Skeletal muscle satellite cell (primary cell): ENCODE measurements around the gene VIT.
"Not testable (repeated sequence)": the region's sequence is repeated elsewhere in the genome, so short reads cannot be mapped to it uniquely, and the experiment has no call there.

Source experiments
- H3K27me3 ChIP-seq: 2 replicates; pipeline ENCODE4 v1.7.0; 2013; ENCODE audit warnings: low read length; ENCODE audit not compliant: control insufficient read depth, insufficient read depth
- H3K36me3 ChIP-seq: 2 replicates; pipeline ENCODE4 v1.7.0; 2013; ENCODE audit warnings: mild to moderate bottlenecking, control low read depth, low read length; ENCODE audit not compliant: insufficient read depth
- H3K4me1 ChIP-seq: 2 replicates; pipeline ENCODE4 v1.7.0; 2013; ENCODE audit warnings: low read length; ENCODE audit not compliant: control insufficient read depth, insufficient read depth
- H3K4me2 ChIP-seq: 2 replicates; pipeline ENCODE4 v1.7.0; 2013; ENCODE audit warnings: mild to moderate bottlenecking, low read length
- H3K4me3 ChIP-seq: 2 replicates; pipeline ENCODE4 v1.7.0; 2013; ENCODE audit warnings: low read length
- H3K9ac ChIP-seq: 2 replicates; pipeline ENCODE4 v1.7.0; 2013; ENCODE audit warnings: mild to moderate bottlenecking, low read depth, low read length, moderate library complexity
- H3K9me3 ChIP-seq: replicated peaks from 2 replicates; pipeline ENCODE4 v1.7.0; 2013; ENCODE audit warnings: mild to moderate bottlenecking, control low read depth, low read length

VIT gene

DNA sequence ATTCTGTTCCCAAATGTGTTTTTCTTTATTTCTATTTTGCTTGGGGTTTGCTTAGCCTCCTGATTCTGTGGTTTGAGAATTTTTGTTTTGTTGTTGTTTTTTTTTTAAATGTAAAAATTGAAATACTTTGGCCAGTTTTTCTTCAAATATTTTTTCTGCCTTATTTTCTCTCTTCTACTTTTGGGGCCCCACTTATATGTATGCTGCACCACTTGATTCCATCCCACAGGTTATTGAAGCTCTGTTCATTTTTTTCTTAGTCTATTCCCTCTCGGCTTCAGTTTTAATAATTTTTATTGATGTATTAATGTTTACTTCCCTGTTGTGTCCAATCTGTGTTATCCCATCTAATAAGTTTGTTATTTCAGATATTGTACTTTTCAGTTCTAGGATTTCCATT, 17.7 kb upstream of the VIT start:
- H3K9me3 ChIP-seq: no peaks in the 10 kb centered on the region
- peaks cover 11% of the 10 kb centered on the region for H3K4me1 ChIP-seq
- no peaks in the 10 kb centered on the region for H3K36me3 ChIP-seq
- no peak overlapping the region for H3K9ac ChIP-seq
- H3K27me3 ChIP-seq: no peaks in the 10 kb centered on the region
- H3K4me3 ChIP-seq: no peak overlapping the region
- no peak overlapping the region for H3K4me2 ChIP-seq

DNA sequence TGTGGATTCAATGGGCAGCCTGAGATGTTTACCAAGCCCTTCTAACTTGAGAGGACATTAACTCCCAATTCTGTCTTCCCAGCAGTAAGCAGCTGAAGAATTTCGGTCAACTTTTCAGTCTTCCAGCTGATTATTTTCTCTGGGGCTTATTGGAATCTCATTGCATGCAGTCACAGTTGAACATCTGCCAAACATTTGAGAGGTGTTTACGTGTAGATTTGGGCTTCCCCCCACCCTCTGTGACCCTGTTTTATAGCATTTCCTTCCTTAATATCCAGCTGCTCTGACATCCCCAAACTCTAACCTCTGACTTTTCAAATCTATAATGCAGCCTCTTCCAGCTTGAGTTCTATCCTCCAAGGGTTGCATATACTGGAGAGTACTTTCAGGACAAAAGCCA, 16.5 kb upstream of the VIT start:
- no peak overlapping the region for H3K9ac ChIP-seq
- no peaks in the 10 kb centered on the region for H3K9me3 ChIP-seq

DNA sequence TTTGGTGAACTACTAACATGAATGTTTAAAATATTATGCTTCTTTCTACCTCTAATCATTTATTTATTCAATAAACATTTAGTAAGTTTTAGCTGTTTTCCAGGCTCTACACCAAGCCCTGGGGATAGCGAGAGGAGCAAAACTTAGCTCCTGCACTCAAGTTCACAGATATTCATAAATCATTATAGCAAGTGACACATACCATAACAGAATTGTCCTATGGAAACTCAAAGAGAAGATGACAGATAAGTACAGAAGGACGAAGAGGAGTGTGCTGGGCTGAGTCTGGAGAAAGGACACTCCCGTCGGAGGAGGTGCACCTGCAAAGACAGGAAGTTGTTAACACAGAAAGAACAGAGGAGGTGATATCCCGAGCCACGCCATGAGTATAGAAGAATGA, 13.9 kb upstream of the VIT start:
- Histone ChIP-seq H3K4me3 (no peak overlapping the region), H3K36me3 (no peaks in the 10 kb centered on the region), H3K9me3 (no peaks in the 10 kb centered on the region), H3K4me2 (no peak overlapping the region), H3K27me3 (no peaks in the 10 kb centered on the region), H3K9ac (no peak overlapping the region), H3K4me1 (peaks cover 10% of the 10 kb centered on the region)

More for the DNA sequence above, 16.5 kb upstream of the VIT start:
- H3K4me1 ChIP-seq: peaks cover 11% of the 10 kb centered on the region
- no peak overlapping the region for H3K4me2 ChIP-seq
- H3K27me3 ChIP-seq: no peaks in the 10 kb centered on the region
- H3K36me3 ChIP-seq: no peaks in the 10 kb centered on the region
- H3K4me3 ChIP-seq: no peak overlapping the region

DNA sequence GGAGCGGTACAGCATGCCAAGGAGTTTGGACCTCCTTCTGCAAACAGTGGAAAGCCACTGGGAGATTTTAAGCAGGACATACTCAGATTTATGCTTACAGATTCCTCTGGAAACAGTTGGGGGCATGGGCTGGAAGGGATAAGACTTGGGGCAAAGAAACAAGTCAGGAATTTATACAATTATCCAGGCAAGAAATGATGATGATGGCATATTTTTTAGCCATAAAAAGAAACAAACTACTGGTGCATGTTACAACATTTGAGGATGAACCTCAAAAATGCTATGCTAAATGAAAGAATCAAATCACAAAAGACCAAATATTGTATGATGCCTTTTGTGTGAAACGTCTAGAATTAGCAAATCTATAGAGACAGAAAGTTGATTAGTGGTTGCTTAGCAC, 13.5 kb upstream of the VIT start:
- H3K4me2 ChIP-seq: no peak overlapping the region
- no peaks in the 10 kb centered on the region for H3K9me3 ChIP-seq
- H3K27me3 ChIP-seq: no peaks in the 10 kb centered on the region
- H3K4me3 ChIP-seq: no peak overlapping the region
- no peak overlapping the region for H3K9ac ChIP-seq
- peaks cover 6% of the 10 kb centered on the region for H3K4me1 ChIP-seq
- H3K36me3 ChIP-seq: no peaks in the 10 kb centered on the region

DNA sequence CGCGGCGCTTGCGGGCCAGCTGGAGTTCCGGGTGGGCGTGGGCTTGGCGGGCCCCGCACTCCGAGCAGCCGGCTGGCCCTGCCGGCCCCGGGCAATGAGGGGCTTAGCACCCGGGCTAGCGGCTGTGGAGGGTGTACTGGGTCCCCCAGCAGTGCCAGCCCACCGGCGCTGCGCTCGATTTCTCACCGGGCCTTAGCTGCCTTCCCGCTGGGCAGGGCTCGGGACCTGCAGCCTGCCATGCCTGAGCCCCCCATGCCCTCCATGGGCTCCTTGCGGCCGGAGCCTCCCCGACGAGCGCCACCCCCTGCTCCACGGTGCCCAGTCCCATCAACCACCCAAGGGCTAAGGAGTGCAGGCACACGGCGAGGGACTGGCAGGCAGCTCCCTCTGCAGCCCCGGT, 8.2 kb upstream of the VIT start:
- not testable (repeated sequence) for H3K9me3 ChIP-seq, H3K9ac ChIP-seq, H3K36me3 ChIP-seq, H3K4me2 ChIP-seq, H3K27me3 ChIP-seq, H3K4me1 ChIP-seq, H3K4me3 ChIP-seq

DNA sequence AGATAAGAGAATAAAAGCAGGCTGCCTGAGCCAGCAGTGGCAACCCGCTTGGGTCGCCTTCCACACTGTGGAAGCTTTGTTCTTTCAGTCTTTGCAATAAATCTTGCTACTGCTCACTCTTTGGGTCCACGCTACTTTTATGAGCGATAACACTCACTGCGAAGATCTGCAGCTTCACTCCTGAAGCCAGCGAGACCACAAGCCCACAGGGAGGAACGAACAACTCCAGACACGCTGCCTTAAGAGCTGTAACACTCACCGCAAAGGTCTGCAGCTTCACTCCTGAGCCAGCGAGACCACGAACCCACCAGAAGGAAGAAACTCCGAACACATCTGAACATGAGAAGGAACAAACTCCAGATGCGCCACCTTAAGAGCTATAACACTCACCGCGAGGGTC, 7.5 kb upstream of the VIT start:
- H3K9ac ChIP-seq, H3K4me2 ChIP-seq, H3K27me3 ChIP-seq, H3K9me3 ChIP-seq, H3K4me3 ChIP-seq, H3K4me1 ChIP-seq, H3K36me3 ChIP-seq: not testable (repeated sequence)

DNA sequence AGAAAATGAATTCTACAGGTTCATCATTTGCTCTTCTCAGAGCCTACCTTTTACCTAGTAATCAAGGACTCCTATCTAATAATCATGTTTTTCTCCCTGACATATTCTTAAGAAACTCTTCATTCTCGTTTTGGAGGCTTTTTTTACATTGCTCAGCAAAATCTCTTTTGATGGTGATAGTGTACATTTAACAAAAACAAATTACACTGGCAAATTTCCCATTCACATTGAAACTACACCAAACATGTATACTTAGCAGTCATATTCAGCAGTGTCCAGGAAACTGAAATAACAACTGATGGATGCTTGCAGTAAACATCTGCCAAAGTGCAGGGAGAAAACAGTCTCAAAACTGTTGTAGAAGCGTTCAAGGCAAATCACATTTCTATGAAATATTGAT, 4.4 kb upstream of the VIT start:
- peaks cover 13% of the 10 kb centered on the region for H3K4me1 ChIP-seq

DNA sequence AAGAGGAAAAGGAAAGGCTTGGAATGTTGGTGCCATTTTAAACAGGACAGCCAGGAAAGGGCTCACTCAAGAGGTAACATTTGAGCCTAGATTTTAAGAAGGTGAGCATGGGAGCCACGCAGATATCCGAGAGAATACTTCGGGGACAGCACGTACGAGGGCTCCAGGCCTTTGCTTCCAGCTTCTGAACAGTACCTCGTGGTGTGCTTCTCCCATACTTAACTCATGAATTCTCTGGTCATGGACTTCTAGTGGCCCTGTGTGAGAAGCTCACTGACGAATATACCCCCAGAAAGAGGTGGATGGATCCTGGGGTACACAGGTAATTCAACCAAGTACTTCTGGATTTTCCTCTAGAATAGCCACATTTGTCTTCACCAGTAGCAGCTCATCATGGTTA, 2.7 kb upstream of the VIT start:
- no peak overlapping the region for H3K4me2 ChIP-seq
- no peak overlapping the region for H3K4me3 ChIP-seq
- H3K9ac ChIP-seq: no peak overlapping the region
- peaks cover 24% of the 10 kb centered on the region for H3K4me1 ChIP-seq
- H3K36me3 ChIP-seq: no peaks in the 10 kb centered on the region
- no peaks in the 10 kb centered on the region for H3K9me3 ChIP-seq
- H3K27me3 ChIP-seq: no peaks in the 10 kb centered on the region

More for the DNA sequence above, 4.4 kb upstream of the VIT start:
- H3K4me2 ChIP-seq: no peak overlapping the region
- no peak overlapping the region for H3K4me3 ChIP-seq
- no peaks in the 10 kb centered on the region for H3K27me3 ChIP-seq
- no peak overlapping the region for H3K9ac ChIP-seq
- H3K9me3 ChIP-seq: no peaks in the 10 kb centered on the region
- no peaks in the 10 kb centered on the region for H3K36me3 ChIP-seq

DNA sequence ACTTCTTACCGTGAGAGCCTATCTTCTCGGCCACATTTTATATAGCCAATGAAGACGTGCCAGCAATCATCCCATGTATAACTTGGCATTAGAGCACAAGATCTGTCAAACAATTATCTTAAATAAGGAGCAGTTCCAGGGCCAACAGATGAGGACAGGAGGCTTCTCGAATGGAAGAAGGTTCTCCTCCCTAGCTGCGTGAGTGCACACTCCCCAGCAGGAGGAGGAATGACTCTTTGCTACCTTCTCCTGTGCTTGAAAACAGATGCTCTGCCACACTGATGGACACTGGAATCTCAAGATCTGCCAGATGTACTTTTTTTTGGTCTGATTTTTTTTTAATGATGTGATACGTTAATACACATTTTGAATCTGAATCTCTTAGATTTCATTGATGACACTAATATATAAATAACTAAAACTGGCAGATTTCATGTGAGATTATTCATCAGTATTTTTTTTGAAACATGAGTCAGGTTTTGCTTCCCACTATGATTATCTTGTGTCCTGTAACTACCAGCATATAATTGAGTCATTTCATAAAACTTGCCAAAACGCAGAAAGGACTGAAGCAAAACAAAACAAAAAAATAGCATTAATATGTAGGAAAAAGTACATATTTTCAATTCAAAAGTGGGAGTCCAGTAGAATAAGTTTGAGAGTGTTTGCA, 626 bp upstream of the VIT start:
- H3K4me1 ChIP-seq: peaks cover 24% of the 10 kb centered on the region
- no peaks in the 10 kb centered on the region for H3K27me3 ChIP-seq
- H3K4me2 ChIP-seq: peak overlapping the region; percentile 74
- H3K9ac ChIP-seq: peak overlapping the region; percentile 40
- H3K36me3 ChIP-seq: no peaks in the 10 kb centered on the region
- peak overlapping the region; percentile 28 for H3K4me3 ChIP-seq
- H3K9me3 ChIP-seq: no peaks in the 10 kb centered on the region

DNA sequence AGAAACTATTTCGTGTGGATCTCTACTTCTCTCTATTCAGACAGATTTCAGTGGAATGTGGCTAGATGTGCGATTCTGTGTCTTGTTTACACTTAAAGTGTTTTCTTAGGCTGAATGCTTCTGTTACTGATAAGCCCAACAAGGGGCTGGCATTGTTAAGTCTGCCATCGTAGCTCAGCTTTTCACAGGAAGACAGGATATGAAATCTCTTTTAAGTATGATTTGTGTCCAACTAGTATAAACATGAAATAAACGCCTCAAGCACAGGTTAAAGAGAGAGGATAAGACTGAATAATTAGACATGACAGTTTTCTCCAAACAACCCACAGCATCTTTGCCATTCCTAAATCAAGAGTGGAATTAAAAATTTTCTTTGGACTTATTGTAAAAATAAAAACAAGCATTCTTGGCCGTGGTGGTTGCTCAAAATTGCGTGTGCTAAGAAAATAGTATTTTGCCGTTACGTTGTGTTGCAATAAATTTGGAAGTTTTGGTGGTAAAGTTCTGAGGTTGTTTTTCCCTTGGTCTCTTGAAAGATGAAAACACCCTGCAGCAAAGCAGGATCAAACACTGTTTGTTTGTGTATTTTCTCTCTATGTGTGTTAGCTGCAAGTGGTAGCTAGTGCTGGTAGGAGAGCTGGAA, 1.0 kb downstream of the VIT start:
- H3K4me1 ChIP-seq: peaks cover 24% of the 10 kb centered on the region
- H3K36me3 ChIP-seq: no peaks in the 10 kb centered on the region
- H3K9me3 ChIP-seq: no peaks in the 10 kb centered on the region
- peak overlapping the region; percentile 74 for H3K4me2 ChIP-seq
- peak overlapping the region; percentile 55 for H3K4me3 ChIP-seq
- H3K9ac ChIP-seq: peak overlapping the region; percentile 40
- H3K27me3 ChIP-seq: no peaks in the 10 kb centered on the region

DNA sequence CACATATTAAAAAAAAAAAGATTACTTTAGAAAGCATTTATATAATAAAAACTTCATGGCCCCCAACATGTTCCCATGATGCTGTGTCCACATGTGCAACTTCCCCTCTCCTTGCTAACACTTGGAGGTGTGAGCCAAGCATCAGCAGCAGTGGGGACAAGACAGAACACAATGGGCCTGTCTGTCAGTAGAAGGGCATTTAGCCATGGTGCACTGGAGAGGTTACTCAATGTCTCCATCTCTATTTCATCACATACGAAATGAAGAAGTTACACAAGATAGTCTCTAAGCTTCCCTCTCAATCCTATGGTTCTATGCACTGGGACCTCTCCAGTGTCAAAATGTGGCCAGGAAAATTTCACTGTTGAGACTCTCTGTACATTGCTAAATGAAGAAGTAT, 2.5 kb downstream of the VIT start:
- no peak overlapping the region for H3K4me2 ChIP-seq
- H3K4me1 ChIP-seq: peaks cover 24% of the 10 kb centered on the region
- no peaks in the 10 kb centered on the region for H3K27me3 ChIP-seq

DNA sequence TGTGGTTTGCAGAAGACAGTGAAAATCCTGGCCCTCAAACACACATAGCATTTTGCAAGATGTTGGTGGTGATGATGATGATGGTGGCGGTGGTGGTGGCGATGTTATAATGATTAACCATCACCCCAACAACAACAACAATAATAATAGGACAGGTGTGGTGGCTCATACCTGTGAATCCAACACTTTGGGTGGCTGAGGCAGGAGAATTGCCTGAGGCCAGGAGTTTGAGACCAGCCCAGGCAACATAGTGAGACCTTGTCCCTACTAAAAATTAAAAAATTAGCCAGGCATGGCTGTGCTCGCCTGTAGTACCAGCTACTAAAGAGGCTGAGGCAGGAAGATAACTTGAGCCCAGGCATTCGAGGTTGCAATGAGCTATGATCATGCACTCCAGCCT, 3.8 kb downstream of the VIT start:
- Histone ChIP-seq H3K36me3 (no peaks in the 10 kb centered on the region), H3K27me3 (no peaks in the 10 kb centered on the region), H3K4me2 (no peak overlapping the region), H3K9me3 (no peaks in the 10 kb centered on the region), H3K4me3 (no peak overlapping the region), H3K9ac (no peak overlapping the region), H3K4me1 (peaks cover 27% of the 10 kb centered on the region)

More for the DNA sequence above, 2.5 kb downstream of the VIT start:
- Histone ChIP-seq H3K9ac (no peak overlapping the region), H3K36me3 (no peaks in the 10 kb centered on the region), H3K9me3 (no peaks in the 10 kb centered on the region), H3K4me3 (no peak overlapping the region)
